IMR-90 (cell line): Measurements from ENCODE around the gene NTN4. TPM values are rescaled to one million over a fixed set of nuclear protein-coding genes. Genes with fewer than 3 reads are reported as not detected.

ENCODE experiments used
- ATAC-seq: fragments of 200-7000 bp; cut with Tn5 transposase; 2 replicates; pipeline ENCODE4 v1.9.1; 2020; ENCODE audit warnings: low read depth, mild to moderate bottlenecking, moderate library complexity
- BruUV-seq: library from RNA; stranded (reverse); fragments of 400-500 nt; replicated peaks from 2 replicates; lab custom pipeline; 2021; lab: Mats Ljungman, UMichigan
- CTCF ChIA-PET: fragments of 300-600 bp; formaldehyde crosslinking; extraction: SDS; loops from one replicate; lab custom pipeline; 2021; ENCODE audit warnings: antibody characterized with exemption; lab: Yijun Ruan, JAX
- POLR2A ChIA-PET: fragments of 300-600 bp; sonication (Branson Sonifier 250); formaldehyde crosslinking; loops from one replicate; lab custom pipeline; 2022; ENCODE audit warnings: antibody characterized with exemption; ENCODE audit not compliant: unreplicated experiment; lab: Charles Lee
- DNase-seq: peaks from one replicate; pipeline ENCODE4 v3.0.0; 2013
- H2AFZ ChIP-seq: replicated peaks from 2 replicates; pipeline ENCODE3; 2013; ENCODE audit warnings: low read length, mild to moderate bottlenecking; ENCODE audit not compliant: poor library complexity
- H2AK5ac ChIP-seq: 2 replicates; pipeline ENCODE4 v1.6.1; 2013; ENCODE audit warnings: low read depth, low read length, inconsistent platforms
- H2AK9ac ChIP-seq: replicated peaks from 2 replicates; pipeline ENCODE3; 2013; ENCODE audit warnings: mild to moderate bottlenecking, low read depth, low read length, moderate library complexity; ENCODE audit not compliant: poor library complexity
- H2BK120ac ChIP-seq: 2 replicates; pipeline ENCODE4 v1.6.1; 2013; ENCODE audit warnings: low read depth, low read length, inconsistent platforms
- H2BK15ac ChIP-seq: 3 replicates; pipeline ENCODE4 v1.6.1; 2013; ENCODE audit warnings: low read depth, low read length, inconsistent platforms
- H2BK20ac ChIP-seq: 2 replicates; pipeline ENCODE4 v1.6.1; 2013; ENCODE audit warnings: low read depth, mild to moderate bottlenecking, inconsistent platforms, low read length, moderate library complexity
- H2BK5ac ChIP-seq: 2 replicates; pipeline ENCODE4 v1.6.1; 2013; ENCODE audit warnings: mild to moderate bottlenecking, low read depth, low read length, inconsistent platforms; ENCODE audit not compliant: poor library complexity, severe bottlenecking
- H3K14ac ChIP-seq: replicated peaks from 2 replicates; pipeline ENCODE4 v1.6.1; 2013; ENCODE audit warnings: low read depth, low read length, inconsistent platforms
- H3K18ac ChIP-seq: 2 replicates; pipeline ENCODE4 v1.6.1; 2013; ENCODE audit warnings: low read depth, low read length, control low read depth
- H3K23ac ChIP-seq: 2 replicates; pipeline ENCODE4 v1.6.1; 2013; ENCODE audit warnings: low read depth, low read length, inconsistent platforms
- H3K27ac ChIP-seq: 2 replicates; pipeline ENCODE4 v1.5.1; 2013; ENCODE audit warnings: mild to moderate bottlenecking, control low read depth, low read length; ENCODE audit not compliant: insufficient read depth
- H3K27me3 ChIP-seq: 2 replicates; pipeline ENCODE4 v1.6.1; 2013; ENCODE audit warnings: low read length; ENCODE audit not compliant: control insufficient read depth, insufficient read depth
- H3K36me3 ChIP-seq: 2 replicates; pipeline ENCODE4 v1.6.1; 2013; ENCODE audit warnings: low read length, mixed read lengths; ENCODE audit not compliant: control insufficient read depth, insufficient read depth
- H3K4ac ChIP-seq: 2 replicates; pipeline ENCODE4 v1.6.1; 2013; ENCODE audit warnings: low read depth, low read length, inconsistent platforms
- H3K4me1 ChIP-seq: 2 replicates; pipeline ENCODE4 v1.6.1; 2013; ENCODE audit warnings: low read length, mixed read lengths; ENCODE audit not compliant: control insufficient read depth, insufficient read depth
- H3K4me2 ChIP-seq: 2 replicates; pipeline ENCODE4 v1.6.1; 2013; ENCODE audit warnings: low read depth, mild to moderate bottlenecking, control low read depth, low read length, moderate library complexity
- H3K4me3 ChIP-seq: 2 replicates; pipeline ENCODE4 v1.5.1; 2013; ENCODE audit warnings: low read depth, mild to moderate bottlenecking, control low read depth, low read length, moderate library complexity; ENCODE audit not compliant: insufficient read depth
- H3K56ac ChIP-seq: 2 replicates; pipeline ENCODE4 v1.6.1; 2013; ENCODE audit warnings: low read length, inconsistent platforms; ENCODE audit not compliant: insufficient read depth; ENCODE audit errors: extremely low read depth
- H3K79me1 ChIP-seq, 2 experiments: 2 replicates each; pipeline ENCODE4 v1.6.1; 2013; ENCODE audit warnings: low read length in 2 of 2, inconsistent platforms in 1 of 2, low read depth in 1 of 2
- H3K9ac ChIP-seq: 2 replicates; pipeline ENCODE4 v1.6.1; 2013; ENCODE audit warnings: low read depth, low read length, control low read depth
- H3K9me1 ChIP-seq: 2 replicates; pipeline ENCODE4 v1.6.1; 2013; ENCODE audit warnings: low read length, inconsistent platforms; ENCODE audit not compliant: insufficient read depth
- H3K9me3 ChIP-seq: 2 replicates; pipeline ENCODE4 v1.6.1; 2013; ENCODE audit warnings: low read length; ENCODE audit not compliant: control insufficient read depth, insufficient read depth
- H4K20me1 ChIP-seq: 2 replicates; pipeline ENCODE4 v1.6.1; 2013; ENCODE audit warnings: low read length, inconsistent platforms; ENCODE audit not compliant: insufficient read depth
- H4K5ac ChIP-seq: 2 replicates; pipeline ENCODE4 v1.6.1; 2013; ENCODE audit warnings: mild to moderate bottlenecking, low read depth, low read length, control low read depth
- H4K8ac ChIP-seq, 2 experiments: 2 replicates each; pipeline ENCODE4 v1.6.1; 2013; ENCODE audit warnings: low read depth in 2 of 2, low read length in 2 of 2, control low read depth in 1 of 2, inconsistent platforms in 1 of 2
- H4K91ac ChIP-seq: 2 replicates; pipeline ENCODE4 v1.6.1; 2013; ENCODE audit warnings: low read depth, low read length, inconsistent platforms; ENCODE audit not compliant: insufficient read depth
- BHLHE40 ChIP-seq: fragments of 150-350 bp; IDR thresholded peaks from 2 replicates; pipeline ENCODE4 v1.6.1; 2016; ENCODE audit warnings: mild to moderate bottlenecking, low read depth, low read length
- FOS ChIP-seq: fragments of 150-350 bp; IDR thresholded peaks from 2 replicates; pipeline ENCODE4 v1.6.1; 2016; ENCODE audit warnings: low read depth, low read length
- POLR2A ChIP-seq: IDR thresholded peaks from 2 replicates; pipeline ENCODE4 v1.6.1; 2012; ENCODE audit warnings: mild to moderate bottlenecking, low read depth, low read length
- RCOR1 ChIP-seq: IDR thresholded peaks from 2 replicates; pipeline ENCODE4 v1.6.1; 2012; ENCODE audit warnings: mild to moderate bottlenecking, low read length, improper control_type of control experiment; ENCODE audit not compliant: insufficient replicate concordance
- WGBS, 2 experiments: methylation state at CpG; one replicate each; pipeline versions ENCODE4 v1.1.5 to v1.1.7; 2013; ENCODE audit warnings: missing lambda C conversion rate in 2 of 2; ENCODE audit not compliant: insufficient read length in 1 of 2; ENCODE audit errors: extremely low coverage in 2 of 2; 5-methylcytosine and 5-hydroxymethylcytosine counted together
- dilution Hi-C: fragments of 300-500 bp; cut with HindIII; formaldehyde crosslinking; loops from one replicate; pipeline ENCODE4 v1.14.3; 2018; ENCODE audit warnings: low sequenced_read_pairs; ENCODE audit not compliant: unreplicated experiment
- in situ Hi-C: fragments of 300-500 bp; cut with MboI; formaldehyde crosslinking; loops from 3 replicates; pipeline ENCODE4 v1.14.3; 2019; ENCODE audit warnings: low sequenced_read_pairs, inconsistent platforms, mixed read lengths
- intact Hi-C: fragments of 100-400 bp; cut with micrococcal nuclease; formaldehyde crosslinking; loops from 2 replicates; pipeline ENCODE4 v1.10.0; 2022
- polyA plus RNA-seq, 3 experiments: library from polyadenylated mRNA; depleted of rRNA; stranded (reverse); fragments of >200 nt; gene quantifications; 2 replicates each; pipeline ENCODE4 v1.2.3, GENCODE V29; 2012; ENCODE audit warnings: low replicate concordance in 1 of 3
- total RNA-seq: library from RNA; depleted of rRNA; stranded (reverse); fragments of >200 nt; gene quantifications from 2 replicates; pipeline ENCODE4 v1.2.3, GENCODE V29; 2012
- TF ChIP-seq, protein P1 (sequence below): fragments of 150-350 bp; IDR thresholded peaks from 2 replicates; pipeline ENCODE4 v1.6.1; 2017; ENCODE audit warnings: mild to moderate bottlenecking, antibody characterized with exemption, low read length, low read depth

The NTN4 gene
- total and polyA plus RNA-seq, 2 of the 4 experiments (the other 2 are of a cell fraction): 54.6 to 56.6 TPM

DNA sequence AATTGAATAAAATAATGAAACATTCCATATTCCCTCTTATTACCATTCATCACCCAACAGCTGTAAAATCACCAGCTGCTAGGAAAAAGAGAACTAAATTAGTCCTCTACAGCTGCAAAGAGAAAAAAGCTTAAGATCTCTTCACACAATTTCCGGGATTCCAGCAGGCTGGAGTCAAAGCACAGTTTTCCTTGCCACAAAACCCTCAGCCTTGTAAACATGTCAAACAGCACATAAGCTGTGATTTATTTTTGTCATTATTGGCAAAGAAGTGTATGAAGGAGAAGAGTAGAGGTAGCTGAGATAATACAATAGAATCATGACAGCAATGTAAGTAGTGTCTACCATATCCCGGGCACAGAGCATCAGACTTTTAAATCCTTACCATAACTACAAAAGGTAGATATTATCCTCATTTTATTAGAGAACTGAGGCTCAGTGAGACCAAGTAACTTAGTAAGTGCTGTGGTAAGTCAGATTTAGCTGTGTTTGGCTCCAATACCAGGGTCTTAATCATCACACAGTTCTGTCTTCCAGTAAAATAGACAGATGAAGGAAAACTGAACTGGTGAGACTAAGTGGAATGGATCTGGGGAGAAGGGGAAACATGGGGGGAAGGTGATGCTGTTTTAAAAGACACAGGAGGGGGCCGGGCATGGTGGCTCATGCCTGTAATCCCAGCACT, 57.3 kb downstream of the NTN4 start:
- Histone ChIP-seq H2BK5ac (peak overlapping the region; percentile 50), H3K9me1 (peaks cover 5% of the 10 kb centered on the region), H3K9me3 (no peaks in the 10 kb centered on the region), H4K91ac (no peak overlapping the region; the same call in 1 of the 2 replicates), H3K27me3 (no peaks in the 10 kb centered on the region), H2BK120ac (peak overlapping the region; percentile 67), H2AK9ac (no peak overlapping the region), H3K36me3 (peaks cover 16% of the 10 kb centered on the region; the same call in 1 of the 2 replicates), H3K4ac (peak overlapping the region; percentile 59; the same call in 1 of the 2 replicates), H3K14ac (no peak overlapping the region; the same call in 1 of the 2 replicates), H3K23ac (peak overlapping the region; percentile 14; the same call in 1 of the 2 replicates), H2AK5ac (no peak overlapping the region), H4K8ac (peak overlapping the region in 1 of 2 experiments; percentile 30; a peak in 2 of 4 replicates), H3K79me1 (peaks cover 0 to 14% of the 10 kb centered on the region in 2 experiments; a peak in 3 of 4 replicates), H3K27ac (peak overlapping the region; percentile 46; the same call in 1 of the 2 replicates), H3K56ac (no peak overlapping the region), H4K5ac (no peak overlapping the region; the same call in 1 of the 2 replicates), H2BK15ac (no peak overlapping the region), H4K20me1 (peaks cover 3% of the 10 kb centered on the region; the same call in 1 of the 2 replicates), H3K4me1 (peaks cover 10% of the 10 kb centered on the region; the same call in 1 of the 2 replicates), H3K9ac (no peak overlapping the region), H2BK20ac (peak overlapping the region; percentile 68), H2AFZ (no peak overlapping the region), H3K4me2 (peak overlapping the region; percentile 44; the same call in 1 of the 2 replicates), H3K18ac (peak overlapping the region; percentile 40), H3K4me3 (no peak overlapping the region)
- dilution Hi-C loops: no loop called here
- BruUV-seq: no TSS peak
- intact Hi-C loops: loop anchor here (5.0 to 10.0 kb wide), 2 partner anchors 111 to 148 kb away; no protein-coding TSS in a partner anchor
- in situ Hi-C loops: no loop called here
- 60% methylated on average over 1 of the region's 3 CpGs; no CpG with 5 or more reads in 1 of the 2 experiments for WGBS, 2 experiments
- peak; percentile 88 for ATAC-seq
- TF ChIP-seq FOS: peak; percentile 57; the same call in 1 of the 2 replicates
- no peak for TF ChIP-seq POLR2A
- TF ChIP-seq RCOR1: peak; percentile 78
- TF ChIP-seq BHLHE40: peak; percentile 62
- TF ChIP-seq, protein P1, sequence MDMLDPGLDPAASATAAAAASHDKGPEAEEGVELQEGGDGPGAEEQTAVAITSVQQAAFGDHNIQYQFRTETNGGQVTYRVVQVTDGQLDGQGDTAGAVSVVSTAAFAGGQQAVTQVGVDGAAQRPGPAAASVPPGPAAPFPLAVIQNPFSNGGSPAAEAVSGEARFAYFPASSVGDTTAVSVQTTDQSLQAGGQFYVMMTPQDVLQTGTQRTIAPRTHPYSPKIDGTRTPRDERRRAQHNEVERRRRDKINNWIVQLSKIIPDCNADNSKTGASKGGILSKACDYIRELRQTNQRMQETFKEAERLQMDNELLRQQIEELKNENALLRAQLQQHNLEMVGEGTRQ: no peak
- POLR2A ChIA-PET: interaction anchor here (0.6 kb wide), 1 partner anchor 87 kb away, joined by 3 read pairs; no protein-coding TSS in a partner anchor
- DNase-seq: peak; percentile 95
- CTCF ChIA-PET: no interaction called here
